Gastrocnemius medialis (tissue), 4 donors: ENCODE measurements around the gene IRX6.

Experiments
- POLR2A ChIP-seq, 2 donors: fragments of 450-650 bp; IDR thresholded peaks; one replicate each; pipeline ENCODE4 v1.6.1; 2017; ENCODE audit warnings: antibody characterized with exemption in 2 of 2, mild to moderate bottlenecking in 2 of 2, moderate library complexity in 2 of 2
- TF ChIP-seq, protein P1 (sequence below), 5 experiments: fragments of 450-650 bp in 3 of 5; fragments of 200-600 bp in 2 of 5; sonication (generic) in 2 of 5; IDR thresholded peaks in 4 of 5; conservative IDR thresholded peaks in 1 of 5; 1 replicate in 4 of 5; 2 replicates in 1 of 5; pipeline ENCODE4 v1.5.1; 2016 to 2019; ENCODE audit warnings: antibody characterized with exemption in 5 of 5, mild to moderate bottlenecking in 3 of 5, moderate library complexity in 3 of 5

GRCh38 chr16:55322327-55322726 lies 1.7 kb upstream of the IRX6 start:
- TF ChIP-seq, protein P1, sequence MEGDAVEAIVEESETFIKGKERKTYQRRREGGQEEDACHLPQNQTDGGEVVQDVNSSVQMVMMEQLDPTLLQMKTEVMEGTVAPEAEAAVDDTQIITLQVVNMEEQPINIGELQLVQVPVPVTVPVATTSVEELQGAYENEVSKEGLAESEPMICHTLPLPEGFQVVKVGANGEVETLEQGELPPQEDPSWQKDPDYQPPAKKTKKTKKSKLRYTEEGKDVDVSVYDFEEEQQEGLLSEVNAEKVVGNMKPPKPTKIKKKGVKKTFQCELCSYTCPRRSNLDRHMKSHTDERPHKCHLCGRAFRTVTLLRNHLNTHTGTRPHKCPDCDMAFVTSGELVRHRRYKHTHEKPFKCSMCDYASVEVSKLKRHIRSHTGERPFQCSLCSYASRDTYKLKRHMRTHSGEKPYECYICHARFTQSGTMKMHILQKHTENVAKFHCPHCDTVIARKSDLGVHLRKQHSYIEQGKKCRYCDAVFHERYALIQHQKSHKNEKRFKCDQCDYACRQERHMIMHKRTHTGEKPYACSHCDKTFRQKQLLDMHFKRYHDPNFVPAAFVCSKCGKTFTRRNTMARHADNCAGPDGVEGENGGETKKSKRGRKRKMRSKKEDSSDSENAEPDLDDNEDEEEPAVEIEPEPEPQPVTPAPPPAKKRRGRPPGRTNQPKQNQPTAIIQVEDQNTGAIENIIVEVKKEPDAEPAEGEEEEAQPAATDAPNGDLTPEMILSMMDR (IDR thresholded peaks at IDR 0.05 in 4 of 5, conservative IDR thresholded peaks at IDR 0.05 in 1 of 5), result no peak
- no peak for TF ChIP-seq POLR2A (IDR thresholded peaks at IDR 0.05)
